ENCODE results near the gene HBA2.
A peak's percentile ranks its signal among the peaks of the same experiment; 100 is the strongest.

The HBA2 gene

GRCh38 chr16:180681-181564, 8.2 kb downstream of the HBA2 start:
- H3K36me3 ChIP-seq (ENCODE audit: control insufficient read depth in 1 of 2, insufficient read depth in 2 of 2, low read length in 2 of 2) = no peaks in the 10 kb centered on the region
- H3K9ac ChIP-seq (ENCODE audit: low read depth in 1 of 2, low read length in 2 of 2) = no peak overlapping the region
- H3K27me3 ChIP-seq (ENCODE audit: control insufficient read depth in 1 of 2, insufficient read depth in 2 of 2, low read length in 2 of 2) = peaks cover 29 to 31% of the 10 kb centered on the region in 2 donors
- H3K27ac ChIP-seq (ENCODE audit: low read depth, low read length) = no peak overlapping the region
- no peaks in the 10 kb centered on the region for H3K9me3 ChIP-seq (ENCODE audit: control insufficient read depth in 1 of 2, low read length in 2 of 2)
- peak overlapping the region; percentile 15 to 50 for H3K4me3 ChIP-seq (ENCODE audit: low read depth in 1 of 2, low read length in 2 of 2)
- H3K4me1 ChIP-seq (ENCODE audit: control insufficient read depth in 1 of 2, insufficient read depth in 2 of 2, low read length in 2 of 2) = peaks cover 10 to 14% of the 10 kb centered on the region in 2 donors

DNA sequence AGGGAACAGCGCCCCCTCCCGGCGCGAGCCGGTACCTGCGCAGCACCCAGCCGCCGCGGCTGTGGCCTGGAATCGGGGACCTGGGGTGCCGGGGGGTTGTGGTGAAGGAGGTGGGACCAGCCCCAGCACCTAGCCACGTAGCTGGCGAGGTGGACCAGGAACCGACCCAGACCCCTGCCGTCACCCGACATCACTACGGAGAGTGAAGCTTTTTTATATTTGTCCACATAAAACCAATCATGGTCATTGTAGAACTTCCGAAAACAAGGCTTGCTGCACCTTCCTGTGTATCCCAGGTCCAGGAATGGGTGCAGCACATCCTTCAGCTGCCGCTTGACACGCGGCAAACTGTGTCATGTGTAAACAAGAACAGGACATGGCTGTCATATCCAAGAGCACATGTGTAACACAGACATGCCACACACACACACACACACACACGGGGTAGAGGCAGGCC, 8.9 kb downstream of the HBA2 start:
- Histone ChIP-seq H3K4me3 (ENCODE audit: low read depth in 1 of 2, low read length in 2 of 2) (peak overlapping the region in 1 of 2 donors; percentile 5), H3K4me1 (ENCODE audit: control insufficient read depth in 1 of 2, insufficient read depth in 2 of 2, low read length in 2 of 2) (peaks cover 10 to 14% of the 10 kb centered on the region in 2 donors), H3K27ac (ENCODE audit: low read depth, low read length) (no peak overlapping the region), H3K9me3 (ENCODE audit: control insufficient read depth in 1 of 2, low read length in 2 of 2) (no peaks in the 10 kb centered on the region), H3K36me3 (ENCODE audit: control insufficient read depth in 1 of 2, insufficient read depth in 2 of 2, low read length in 2 of 2) (no peaks in the 10 kb centered on the region), H3K27me3 (ENCODE audit: control insufficient read depth in 1 of 2, insufficient read depth in 2 of 2, low read length in 2 of 2) (peaks cover 29 to 31% of the 10 kb centered on the region in 2 donors), H3K9ac (ENCODE audit: low read depth in 1 of 2, low read length in 2 of 2) (no peak overlapping the region)

- H3K4me3 ChIP-seq (ENCODE audit: low read depth in 1 of 2, low read length in 2 of 2) = no peak overlapping the region
- peaks cover 20 to 23% of the 10 kb centered on the region in 2 donors for H3K27me3 ChIP-seq (ENCODE audit: control insufficient read depth in 1 of 2, insufficient read depth in 2 of 2, low read length in 2 of 2)
- H3K9ac ChIP-seq (ENCODE audit: low read depth in 1 of 2, low read length in 2 of 2) = no peak overlapping the region
- H3K4me1 ChIP-seq (ENCODE audit: control insufficient read depth in 1 of 2, insufficient read depth in 2 of 2, low read length in 2 of 2) = peaks cover 10 to 14% of the 10 kb centered on the region in 2 donors
- no peak overlapping the region for H3K27ac ChIP-seq (ENCODE audit: low read depth, low read length)
- no peaks in the 10 kb centered on the region for H3K9me3 ChIP-seq (ENCODE audit: control insufficient read depth in 1 of 2, low read length in 2 of 2)
- H3K36me3 ChIP-seq (ENCODE audit: control insufficient read depth in 1 of 2, insufficient read depth in 2 of 2, low read length in 2 of 2) = peaks cover 5 to 9% of the 10 kb centered on the region in 2 donors
These were observed 10.3 kb downstream of the HBA2 start for GRCh38 chr16:183005-183404.

DNA sequence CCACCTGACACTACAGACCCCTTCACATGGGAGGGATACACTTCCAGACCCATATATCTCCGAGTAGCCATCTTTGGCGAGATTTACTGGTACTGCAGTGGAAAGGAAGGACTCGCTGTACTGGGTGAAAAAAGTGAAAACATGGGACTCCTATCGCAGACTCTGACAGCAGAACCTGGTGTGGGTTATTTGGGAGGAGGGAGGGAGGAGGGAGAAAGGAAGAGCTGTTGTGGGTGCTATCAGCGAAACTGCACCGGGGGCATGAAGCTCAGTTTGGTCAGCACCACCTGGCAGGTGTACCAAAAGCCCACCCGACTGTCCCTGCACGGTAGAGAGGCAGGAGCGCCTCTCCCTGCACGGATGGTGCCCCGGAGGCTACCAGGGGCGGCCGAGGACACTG, 12.5 kb downstream of the HBA2 start:
- Histone ChIP-seq H3K9me3 (ENCODE audit: control insufficient read depth in 1 of 2, low read length in 2 of 2) (no peaks in the 10 kb centered on the region), H3K27ac (ENCODE audit: low read depth, low read length) (no peak overlapping the region)

GRCh38 chr16:185691-186090, 13.0 kb downstream of the HBA2 start:
- H3K4me1 ChIP-seq (ENCODE audit: control insufficient read depth in 1 of 2, insufficient read depth in 2 of 2, low read length in 2 of 2) = peaks cover 10 to 11% of the 10 kb centered on the region in 2 donors
- no peaks in the 10 kb centered on the region for H3K9me3 ChIP-seq (ENCODE audit: control insufficient read depth in 1 of 2, low read length in 2 of 2)
- no peak overlapping the region for H3K27ac ChIP-seq (ENCODE audit: low read depth, low read length)
- H3K36me3 ChIP-seq (ENCODE audit: control insufficient read depth in 1 of 2, insufficient read depth in 2 of 2, low read length in 2 of 2) = peaks cover 10 to 33% of the 10 kb centered on the region in 2 donors
- H3K27me3 ChIP-seq (ENCODE audit: control insufficient read depth in 1 of 2, insufficient read depth in 2 of 2, low read length in 2 of 2) = peaks cover 4 to 5% of the 10 kb centered on the region in 2 donors
- no peak overlapping the region for H3K4me3 ChIP-seq (ENCODE audit: low read depth in 1 of 2, low read length in 2 of 2)
- H3K9ac ChIP-seq (ENCODE audit: low read depth in 1 of 2, low read length in 2 of 2) = no peak overlapping the region

More for the DNA sequence above, 12.5 kb downstream of the HBA2 start:
- H3K4me3 ChIP-seq (ENCODE audit: low read depth in 1 of 2, low read length in 2 of 2) = no peak overlapping the region
- peaks cover 10 to 14% of the 10 kb centered on the region in 2 donors for H3K4me1 ChIP-seq (ENCODE audit: control insufficient read depth in 1 of 2, insufficient read depth in 2 of 2, low read length in 2 of 2)
- H3K9ac ChIP-seq (ENCODE audit: low read depth in 1 of 2, low read length in 2 of 2) = no peak overlapping the region
- peaks cover 4 to 9% of the 10 kb centered on the region in 2 donors for H3K27me3 ChIP-seq (ENCODE audit: control insufficient read depth in 1 of 2, insufficient read depth in 2 of 2, low read length in 2 of 2)
- H3K36me3 ChIP-seq (ENCODE audit: control insufficient read depth in 1 of 2, insufficient read depth in 2 of 2, low read length in 2 of 2) = peaks cover 10 to 28% of the 10 kb centered on the region in 2 donors

- H3K9ac ChIP-seq (ENCODE audit: low read depth in 1 of 2, low read length in 2 of 2) = no peak overlapping the region
- H3K4me1 ChIP-seq (ENCODE audit: control insufficient read depth in 1 of 2, insufficient read depth in 2 of 2, low read length in 2 of 2) = no peaks in the 10 kb centered on the region
- no peaks in the 10 kb centered on the region for H3K9me3 ChIP-seq (ENCODE audit: control insufficient read depth in 1 of 2, low read length in 2 of 2)
- H3K36me3 ChIP-seq (ENCODE audit: control insufficient read depth in 1 of 2, insufficient read depth in 2 of 2, low read length in 2 of 2) = peaks cover 14 to 48% of the 10 kb centered on the region in 2 donors
- no peak overlapping the region for H3K4me3 ChIP-seq (ENCODE audit: low read depth in 1 of 2, low read length in 2 of 2)
- H3K27me3 ChIP-seq (ENCODE audit: control insufficient read depth in 1 of 2, insufficient read depth in 2 of 2, low read length in 2 of 2) = no peaks in the 10 kb centered on the region
- no peak overlapping the region for H3K27ac ChIP-seq (ENCODE audit: low read depth, low read length)
These were observed 14.7 kb downstream of the HBA2 start for GRCh38 chr16:187330-187729.

DNA sequence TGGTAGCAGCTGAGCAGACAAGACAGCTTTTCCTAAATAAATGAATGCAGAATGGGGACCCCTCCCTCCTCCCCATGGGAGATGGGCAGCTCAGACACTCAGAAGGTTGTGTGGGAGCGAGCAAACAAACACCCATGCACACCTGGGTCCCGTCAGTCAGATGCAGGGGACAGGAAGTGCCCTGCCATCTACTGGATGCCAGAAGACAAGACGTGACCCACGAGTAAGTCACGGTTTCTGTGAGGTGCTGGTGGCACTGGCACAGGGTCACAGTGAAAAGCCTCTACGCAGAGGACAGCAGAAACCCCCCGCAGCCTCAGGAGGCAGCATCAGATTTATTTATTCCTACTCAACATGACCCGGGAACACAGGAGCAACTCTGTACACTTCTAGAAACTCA, 16.0 kb downstream of the HBA2 start:
- no peaks in the 10 kb centered on the region for H3K4me1 ChIP-seq (ENCODE audit: control insufficient read depth in 1 of 2, insufficient read depth in 2 of 2, low read length in 2 of 2)
- no peak overlapping the region for H3K27ac ChIP-seq (ENCODE audit: low read depth, low read length)
- no peaks in the 10 kb centered on the region for H3K9me3 ChIP-seq (ENCODE audit: control insufficient read depth in 1 of 2, low read length in 2 of 2)
- H3K9ac ChIP-seq (ENCODE audit: low read depth in 1 of 2, low read length in 2 of 2) = no peak overlapping the region
- H3K27me3 ChIP-seq (ENCODE audit: control insufficient read depth in 1 of 2, insufficient read depth in 2 of 2, low read length in 2 of 2) = no peaks in the 10 kb centered on the region
- no peak overlapping the region for H3K4me3 ChIP-seq (ENCODE audit: low read depth in 1 of 2, low read length in 2 of 2)
- H3K36me3 ChIP-seq (ENCODE audit: control insufficient read depth in 1 of 2, insufficient read depth in 2 of 2, low read length in 2 of 2) = peaks cover 19 to 61% of the 10 kb centered on the region in 2 donors

- Histone ChIP-seq H3K27ac (ENCODE audit: low read depth, low read length) (no peak overlapping the region), H3K4me3 (ENCODE audit: low read depth in 1 of 2, low read length in 2 of 2) (no peak overlapping the region), H3K27me3 (ENCODE audit: control insufficient read depth in 1 of 2, insufficient read depth in 2 of 2, low read length in 2 of 2) (no peaks in the 10 kb centered on the region), H3K9me3 (ENCODE audit: control insufficient read depth in 1 of 2, low read length in 2 of 2) (no peaks in the 10 kb centered on the region), H3K4me1 (ENCODE audit: control insufficient read depth in 1 of 2, insufficient read depth in 2 of 2, low read length in 2 of 2) (no peaks in the 10 kb centered on the region), H3K36me3 (ENCODE audit: control insufficient read depth in 1 of 2, insufficient read depth in 2 of 2, low read length in 2 of 2) (peaks cover 24 to 70% of the 10 kb centered on the region in 2 donors), H3K9ac (ENCODE audit: low read depth in 1 of 2, low read length in 2 of 2) (no peak overlapping the region)
These were observed 17.0 kb downstream of the HBA2 start for GRCh38 chr16:189604-190186.

DNA sequence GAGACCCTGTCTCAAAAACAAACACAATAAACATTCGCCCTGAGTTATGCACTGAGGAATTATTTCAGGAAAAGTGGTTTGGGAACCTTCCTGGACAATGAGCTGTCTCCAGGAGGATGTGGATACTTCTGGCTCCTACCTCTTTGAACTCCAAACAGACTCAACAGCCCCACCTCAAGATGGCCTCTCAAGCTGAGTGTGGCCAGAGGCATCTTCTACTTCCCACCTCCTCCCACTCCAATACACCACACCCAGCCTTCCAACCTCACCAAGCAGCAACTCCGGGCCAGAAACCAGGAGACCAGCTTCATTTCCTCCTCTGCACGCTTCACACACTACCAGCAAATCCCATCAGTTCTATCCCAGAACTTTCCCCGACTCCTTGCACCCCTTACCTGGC, 19.2 kb downstream of the HBA2 start:
- Histone ChIP-seq H3K4me1 (ENCODE audit: control insufficient read depth in 1 of 2, insufficient read depth in 2 of 2, low read length in 2 of 2) (no peaks in the 10 kb centered on the region), H3K36me3 (ENCODE audit: control insufficient read depth in 1 of 2, insufficient read depth in 2 of 2, low read length in 2 of 2) (peaks cover 32 to 90% of the 10 kb centered on the region in 2 donors)

GRCh38 chr16:192686-193085, 20.0 kb downstream of the HBA2 start:
- H3K36me3 ChIP-seq (ENCODE audit: control insufficient read depth in 1 of 2, insufficient read depth in 2 of 2, low read length in 2 of 2) = peaks cover 32 to 89% of the 10 kb centered on the region in 2 donors
- H3K9me3 ChIP-seq (ENCODE audit: control insufficient read depth in 1 of 2, low read length in 2 of 2) = no peaks in the 10 kb centered on the region
- H3K4me1 ChIP-seq (ENCODE audit: control insufficient read depth in 1 of 2, insufficient read depth in 2 of 2, low read length in 2 of 2) = no peaks in the 10 kb centered on the region
- H3K9ac ChIP-seq (ENCODE audit: low read depth in 1 of 2, low read length in 2 of 2) = no peak overlapping the region
- H3K27ac ChIP-seq (ENCODE audit: low read depth, low read length) = no peak overlapping the region
- no peaks in the 10 kb centered on the region for H3K27me3 ChIP-seq (ENCODE audit: control insufficient read depth in 1 of 2, insufficient read depth in 2 of 2, low read length in 2 of 2)
- H3K4me3 ChIP-seq (ENCODE audit: low read depth in 1 of 2, low read length in 2 of 2) = no peak overlapping the region

More for the DNA sequence above, 19.2 kb downstream of the HBA2 start:
- Histone ChIP-seq H3K27ac (ENCODE audit: low read depth, low read length) (no peak overlapping the region), H3K9me3 (ENCODE audit: control insufficient read depth in 1 of 2, low read length in 2 of 2) (no peaks in the 10 kb centered on the region), H3K27me3 (ENCODE audit: control insufficient read depth in 1 of 2, insufficient read depth in 2 of 2, low read length in 2 of 2) (no peaks in the 10 kb centered on the region), H3K4me3 (ENCODE audit: low read depth in 1 of 2, low read length in 2 of 2) (no peak overlapping the region), H3K9ac (ENCODE audit: low read depth in 1 of 2, low read length in 2 of 2) (no peak overlapping the region)

Data from duodenal mucosa (tissue), 2 donors.